OCI-LY3 (cell line): ENCODE measurements around the gene SOWAHC.

Source experiments
- H2AFZ ChIP-seq: fragments of 200-600, 300-600 bp; shearing (Covaris generic); 2 replicates; pipeline ENCODE4 v1.6.0; 2014; ENCODE audit warnings: antibody characterized with exemption, low read depth, low read length
- H3K27ac ChIP-seq: fragments of 200-600, 300-600 bp; sonication (generic); 2 replicates; pipeline ENCODE4 v1.5.1; 2014; ENCODE audit warnings: mild to moderate bottlenecking, low read length, moderate library complexity, mixed read lengths
- H3K27me3 ChIP-seq: fragments of 200-600, 300-600 bp; sonication (generic); 2 replicates; pipeline ENCODE4 v1.6.1; 2014; ENCODE audit warnings: low read depth, low read length, mixed read lengths
- H3K36me3 ChIP-seq: fragments of 200-600, 300-600 bp; sonication (generic); replicated peaks from 2 replicates; pipeline ENCODE3; 2014; ENCODE audit warnings: low read depth, low read length, mixed read lengths
- H3K4me1 ChIP-seq: fragments of 300-600, 200-600 bp; sonication (generic); 2 replicates; pipeline ENCODE4 v1.6.1; 2014; ENCODE audit warnings: low read length, mixed read lengths
- H3K4me2 ChIP-seq: fragments of 200-600, 300-600 bp; sonication (generic); 2 replicates; pipeline ENCODE4 v1.6.1; 2014; ENCODE audit warnings: low read length, mixed read lengths
- H3K4me3 ChIP-seq: fragments of 300-600, 200-600 bp; sonication (generic); 2 replicates; pipeline ENCODE4 v1.5.1; 2014; ENCODE audit warnings: antibody characterized with exemption, mild to moderate bottlenecking, low read length, moderate library complexity
- H3K79me2 ChIP-seq: fragments of 300-600, 200-600 bp; shearing (Covaris generic); 2 replicates; pipeline ENCODE4 v1.6.1; 2014; ENCODE audit warnings: mild to moderate bottlenecking, low read length, mixed read lengths
- H3K9ac ChIP-seq: fragments of 300-600, 200-600 bp; shearing (Covaris generic); 2 replicates; pipeline ENCODE4 v1.6.0; 2014; ENCODE audit warnings: mild to moderate bottlenecking, low read length, moderate library complexity
- H3K9me3 ChIP-seq: fragments of 200-600, 300-600 bp; shearing (Covaris generic); 2 replicates; pipeline ENCODE4 v1.6.1; 2014; ENCODE audit warnings: low read length, mixed read lengths; ENCODE audit not compliant: insufficient read depth
- H4K20me1 ChIP-seq: fragments of 200-600, 300-600 bp; sonication (generic); 2 replicates; pipeline ENCODE4 v1.6.1; 2016; ENCODE audit warnings: low read length, mixed read lengths; ENCODE audit not compliant: insufficient read depth
- EZH2phosphoT487 ChIP-seq: fragments of 200-600 bp; shearing (Covaris generic); IDR thresholded peaks from 2 replicates; pipeline ENCODE4 v1.6.1; 2018; ENCODE audit warnings: antibody characterized with exemption, mixed run types, low read depth
- TF ChIP-seq, protein P1 (sequence below): fragments of 200-600, 300-600 bp; sonication (generic); IDR thresholded peaks from 2 replicates; pipeline ENCODE4 v1.5.1; 2014; ENCODE audit warnings: antibody characterized with exemption, low read length, low read depth

SOWAHC gene

GRCh38 chr2:109663721-109664120 is 49.6 kb downstream of the SOWAHC start:
- H3K9me3 ChIP-seq, result no peaks in the 10 kb centered on the region
- peaks cover 24% of the 10 kb centered on the region for H3K27me3 ChIP-seq
- H3K4me1 ChIP-seq, result no peaks in the 10 kb centered on the region
- H4K20me1 ChIP-seq, result no peaks in the 10 kb centered on the region
- H3K9ac ChIP-seq, result no peak overlapping the region
- no peak overlapping the region for H3K4me2 ChIP-seq
- H3K36me3 ChIP-seq, result no peaks in the 10 kb centered on the region
- no peaks in the 10 kb centered on the region for H3K79me2 ChIP-seq
- no peak overlapping the region for H2AFZ ChIP-seq
- TF ChIP-seq EZH2phosphoT487, result no peak
- TF ChIP-seq, protein P1, sequence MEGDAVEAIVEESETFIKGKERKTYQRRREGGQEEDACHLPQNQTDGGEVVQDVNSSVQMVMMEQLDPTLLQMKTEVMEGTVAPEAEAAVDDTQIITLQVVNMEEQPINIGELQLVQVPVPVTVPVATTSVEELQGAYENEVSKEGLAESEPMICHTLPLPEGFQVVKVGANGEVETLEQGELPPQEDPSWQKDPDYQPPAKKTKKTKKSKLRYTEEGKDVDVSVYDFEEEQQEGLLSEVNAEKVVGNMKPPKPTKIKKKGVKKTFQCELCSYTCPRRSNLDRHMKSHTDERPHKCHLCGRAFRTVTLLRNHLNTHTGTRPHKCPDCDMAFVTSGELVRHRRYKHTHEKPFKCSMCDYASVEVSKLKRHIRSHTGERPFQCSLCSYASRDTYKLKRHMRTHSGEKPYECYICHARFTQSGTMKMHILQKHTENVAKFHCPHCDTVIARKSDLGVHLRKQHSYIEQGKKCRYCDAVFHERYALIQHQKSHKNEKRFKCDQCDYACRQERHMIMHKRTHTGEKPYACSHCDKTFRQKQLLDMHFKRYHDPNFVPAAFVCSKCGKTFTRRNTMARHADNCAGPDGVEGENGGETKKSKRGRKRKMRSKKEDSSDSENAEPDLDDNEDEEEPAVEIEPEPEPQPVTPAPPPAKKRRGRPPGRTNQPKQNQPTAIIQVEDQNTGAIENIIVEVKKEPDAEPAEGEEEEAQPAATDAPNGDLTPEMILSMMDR, result no peak
- no peak overlapping the region for H3K27ac ChIP-seq
- no peak overlapping the region for H3K4me3 ChIP-seq

GRCh38 chr2:109666466-109666865 is 52.3 kb downstream of the SOWAHC start:
- no peak overlapping the region for H3K4me2 ChIP-seq
- peaks cover 24% of the 10 kb centered on the region for H3K27me3 ChIP-seq
- no peaks in the 10 kb centered on the region for H3K9me3 ChIP-seq
- H3K79me2 ChIP-seq, result no peaks in the 10 kb centered on the region
- H3K36me3 ChIP-seq, result no peaks in the 10 kb centered on the region
- no peak for TF ChIP-seq EZH2phosphoT487
- TF ChIP-seq, protein P1, result no peak
- no peak overlapping the region for H3K9ac ChIP-seq
- no peak overlapping the region for H3K27ac ChIP-seq
- no peak overlapping the region for H3K4me3 ChIP-seq
- no peaks in the 10 kb centered on the region for H3K4me1 ChIP-seq
- H4K20me1 ChIP-seq, result no peaks in the 10 kb centered on the region
- H2AFZ ChIP-seq, result no peak overlapping the region
